ENCODE measurements around the gene IER2.
A peak's percentile ranks its signal among the peaks of the same experiment; 100 is the strongest.

DNA sequence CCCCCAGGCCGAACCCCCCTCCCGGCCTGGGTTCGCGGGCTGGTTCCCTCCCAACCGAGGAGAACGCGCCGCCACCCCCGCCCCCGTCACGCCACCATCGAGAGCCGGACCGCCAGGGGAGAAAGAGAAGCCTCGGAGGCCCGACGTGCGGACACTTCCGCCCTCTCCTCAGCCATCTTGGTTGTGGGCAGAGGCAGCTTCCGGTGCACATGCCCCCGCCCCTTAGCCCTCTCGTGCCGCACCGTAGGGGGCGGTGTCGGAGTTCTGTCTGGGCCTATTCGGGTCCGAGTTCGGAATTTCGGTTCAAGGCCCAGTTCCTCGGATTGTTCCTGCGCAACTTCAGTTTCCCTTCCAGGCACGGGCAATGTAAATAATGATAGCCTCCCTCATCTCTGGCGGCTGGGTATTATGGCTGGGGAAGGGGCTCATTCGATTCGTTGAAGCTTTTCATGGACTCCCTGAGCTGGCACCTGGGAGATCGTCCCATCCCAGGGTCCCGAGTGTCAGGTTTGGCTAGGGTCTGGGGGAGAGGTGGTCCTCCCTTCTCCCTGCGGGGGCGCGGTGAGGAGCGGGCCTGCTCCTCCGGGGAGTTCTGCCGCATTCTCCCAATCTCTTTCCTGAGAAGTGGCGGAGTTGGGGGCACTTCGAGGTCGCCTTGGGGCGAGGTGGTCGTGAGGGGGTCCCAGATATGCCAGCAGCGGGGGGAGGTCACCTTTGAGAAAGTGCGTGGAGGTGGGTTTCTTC lies at the start of gene IER2, which contains the start of gene STX10:
- TF ChIP-seq CTCF (IDR thresholded peaks at IDR 0.05) (peak; percentile 53 to 59 (median 54)), POLR2A (IDR thresholded peaks at IDR 0.05) (peak in 1 of 2 donors; percentile 91)

All from vagina (tissue), 2 donors.